Stomach (tissue), 4 donors: Measurements from ENCODE around the gene SLC6A3.

Source experiments
- CTCF ChIP-seq, 7 experiments: fragments of 450-650 bp in 4 of 7; fragments of 200-600 bp in 3 of 7; sonication (generic) in 3 of 7; IDR thresholded peaks; one replicate each; pipeline ENCODE4 v1.5.1; 2016 to 2019; ENCODE audit warnings: antibody characterized with exemption in 7 of 7, control low read depth in 2 of 7, mild to moderate bottlenecking in 1 of 7
- POLR2A ChIP-seq, 4 donors: fragments of 450-650 bp; IDR thresholded peaks; one replicate each; pipeline ENCODE4 v1.6.1; 2016; ENCODE audit warnings: antibody characterized with exemption in 4 of 4, control low read depth in 2 of 4, mild to moderate bottlenecking in 1 of 4, moderate library complexity in 1 of 4

GRCh38 chr5:1430121-1430795 is 15.0 kb downstream of the SLC6A3 start:
- no peak for TF ChIP-seq POLR2A (IDR thresholded peaks at IDR 0.05)
- no peak for TF ChIP-seq CTCF (IDR thresholded peaks at IDR 0.05)
